Fibroblast of lung (primary cell): ENCODE data around the gene LSM6. TPM values are rescaled to one million over a fixed set of nuclear protein-coding genes. Genes with fewer than 3 reads are reported as not detected.

Experiments used
- DNase-seq, 2 donors: peaks; one replicate each; pipeline versions ENCODE4 v3.0.0 to v3.0.0-alpha.2; 2010; ENCODE audit warnings: low read depth in 2 of 2
- H2AFZ ChIP-seq: 2 replicates; pipeline ENCODE4 v1.5.1; 2012; ENCODE audit warnings: low read length, control low read depth, inconsistent platforms
- H3K27ac ChIP-seq: 2 replicates; pipeline ENCODE4 v1.5.1; 2011; ENCODE audit warnings: low read length, control low read depth; ENCODE audit not compliant: insufficient read depth
- H3K27me3 ChIP-seq: 2 replicates; pipeline ENCODE4 v1.5.1; 2011; ENCODE audit warnings: mild to moderate bottlenecking, low read length; ENCODE audit not compliant: control insufficient read depth, insufficient read depth
- H3K36me3 ChIP-seq: 2 replicates; pipeline ENCODE4 v1.5.1; 2011; ENCODE audit warnings: low read length; ENCODE audit not compliant: control insufficient read depth, insufficient read depth
- H3K4me1 ChIP-seq: 2 replicates; pipeline ENCODE4 v1.5.1; 2011; ENCODE audit warnings: low read length; ENCODE audit not compliant: control insufficient read depth, insufficient read depth; ENCODE audit errors: extremely low read depth
- H3K4me2 ChIP-seq: 2 replicates; pipeline ENCODE4 v1.5.1; 2011; ENCODE audit warnings: low read length, control low read depth; ENCODE audit not compliant: insufficient read depth; ENCODE audit errors: extremely low read depth
- H3K4me3 ChIP-seq, 4 experiments: fragments of 200-600 bp in 1 of 4; sonication (generic) in 1 of 4; replicated peaks in 1 of 4; 2 replicates each; pipeline ENCODE4 v1.5.1; 2011 to 2016; ENCODE audit warnings: low read length in 4 of 4, low read depth in 3 of 4, mild to moderate bottlenecking in 3 of 4, control low read depth in 2 of 4, inconsistent platforms in 1 of 4, mixed read lengths in 1 of 4; ENCODE audit not compliant: insufficient read depth in 1 of 4; ENCODE audit errors: control extremely low read depth in 1 of 4
- H3K79me2 ChIP-seq: 2 replicates; pipeline ENCODE4 v1.5.1; 2012; ENCODE audit warnings: mild to moderate bottlenecking, low read length, inconsistent platforms; ENCODE audit not compliant: control insufficient read depth, insufficient read depth
- H3K9ac ChIP-seq: 2 replicates; pipeline ENCODE4 v1.5.1; 2011; ENCODE audit warnings: mild to moderate bottlenecking, low read length, control low read depth; ENCODE audit not compliant: insufficient read depth
- H3K9me3 ChIP-seq: 2 replicates; pipeline ENCODE4 v1.5.1; 2012; ENCODE audit warnings: low read depth, low read length; ENCODE audit not compliant: control insufficient read depth, insufficient read depth
- H4K20me1 ChIP-seq: 2 replicates; pipeline ENCODE4 v1.5.1; 2011; ENCODE audit warnings: low read length; ENCODE audit not compliant: control insufficient read depth, insufficient read depth; ENCODE audit errors: extremely low read depth
- EZH2 ChIP-seq: IDR thresholded peaks from 2 replicates; pipeline ENCODE4 v1.5.1; 2012; ENCODE audit warnings: low read length, control low read depth, mild to moderate bottlenecking; ENCODE audit errors: missing control alignments
- polyA plus RNA-seq, 2 donors: library from polyadenylated mRNA; depleted of rRNA in 1 of 2; stranded (reverse) in 1 of 2; unstranded in 1 of 2; fragments of >200 nt; gene quantifications; 2 replicates each; pipeline ENCODE4 v1.2.1, GENCODE V29; 2011 to 2012; ENCODE audit warnings: missing spikeins in 1 of 2
- total RNA-seq: library from RNA; depleted of rRNA; stranded (reverse); fragments of >200 nt; gene quantifications from 2 replicates; pipeline ENCODE4 v1.2.1, GENCODE V29; 2014
- TF ChIP-seq, protein P1 (sequence below), 2 donors: IDR thresholded peaks in 1 of 2; conservative IDR thresholded peaks in 1 of 2; 1 replicate in 1 of 2; 2 replicates in 1 of 2; pipeline ENCODE4 v1.5.1; 2011 to 2012; ENCODE audit warnings: low read length in 2 of 2, control low read depth in 1 of 2, inconsistent platforms in 1 of 2, low read depth in 1 of 2, mild to moderate bottlenecking in 1 of 2

LSM6 gene
- total and polyA plus RNA-seq, 2 donors (not counting 1 experiment from before 2014, with no cell fraction given): 28.9 to 30.1 TPM

DNA sequence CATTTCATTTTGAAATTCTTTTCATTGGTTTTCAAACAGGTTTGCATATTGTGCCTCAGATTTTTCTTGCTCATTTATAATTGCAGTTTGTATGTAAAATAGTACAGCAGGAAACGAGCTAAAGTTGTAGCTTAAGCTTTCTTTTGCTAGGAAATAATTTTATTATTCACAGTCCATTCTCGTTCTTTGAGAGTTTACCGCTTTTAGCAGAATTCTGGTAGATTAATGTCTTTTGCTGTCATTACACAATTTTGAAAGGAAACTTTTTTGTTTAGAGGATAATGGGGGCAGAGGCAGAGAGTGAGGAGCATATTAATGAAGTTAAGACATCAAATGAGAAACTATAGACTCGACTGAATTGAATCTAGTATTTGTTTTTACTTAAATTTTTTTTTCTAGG, 10.5 kb downstream of the LSM6 start:
- H2AFZ ChIP-seq: no peak overlapping the region
- no peak for TF ChIP-seq EZH2
- TF ChIP-seq, protein P1, sequence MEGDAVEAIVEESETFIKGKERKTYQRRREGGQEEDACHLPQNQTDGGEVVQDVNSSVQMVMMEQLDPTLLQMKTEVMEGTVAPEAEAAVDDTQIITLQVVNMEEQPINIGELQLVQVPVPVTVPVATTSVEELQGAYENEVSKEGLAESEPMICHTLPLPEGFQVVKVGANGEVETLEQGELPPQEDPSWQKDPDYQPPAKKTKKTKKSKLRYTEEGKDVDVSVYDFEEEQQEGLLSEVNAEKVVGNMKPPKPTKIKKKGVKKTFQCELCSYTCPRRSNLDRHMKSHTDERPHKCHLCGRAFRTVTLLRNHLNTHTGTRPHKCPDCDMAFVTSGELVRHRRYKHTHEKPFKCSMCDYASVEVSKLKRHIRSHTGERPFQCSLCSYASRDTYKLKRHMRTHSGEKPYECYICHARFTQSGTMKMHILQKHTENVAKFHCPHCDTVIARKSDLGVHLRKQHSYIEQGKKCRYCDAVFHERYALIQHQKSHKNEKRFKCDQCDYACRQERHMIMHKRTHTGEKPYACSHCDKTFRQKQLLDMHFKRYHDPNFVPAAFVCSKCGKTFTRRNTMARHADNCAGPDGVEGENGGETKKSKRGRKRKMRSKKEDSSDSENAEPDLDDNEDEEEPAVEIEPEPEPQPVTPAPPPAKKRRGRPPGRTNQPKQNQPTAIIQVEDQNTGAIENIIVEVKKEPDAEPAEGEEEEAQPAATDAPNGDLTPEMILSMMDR (conservative IDR thresholded peaks at IDR 0.05 in 1 of 2, IDR thresholded peaks at IDR 0.05 in 1 of 2; ENCODE audit: low read depth in 1 of 2, low read length in 2 of 2): no peak
- no peak overlapping the region for H3K9ac ChIP-seq
- no peak for DNase-seq
- no peaks in the 10 kb centered on the region for H3K36me3 ChIP-seq
- H3K27me3 ChIP-seq: no peaks in the 10 kb centered on the region
- no peak overlapping the region for H3K4me2 ChIP-seq
- H3K79me2 ChIP-seq: peaks cover 14% of the 10 kb centered on the region
- no peak overlapping the region for H3K4me3 ChIP-seq
- H4K20me1 ChIP-seq: no peaks in the 10 kb centered on the region
- H3K4me1 ChIP-seq: no peaks in the 10 kb centered on the region
- H3K9me3 ChIP-seq: no peaks in the 10 kb centered on the region
- H3K27ac ChIP-seq: no peak overlapping the region

DNA sequence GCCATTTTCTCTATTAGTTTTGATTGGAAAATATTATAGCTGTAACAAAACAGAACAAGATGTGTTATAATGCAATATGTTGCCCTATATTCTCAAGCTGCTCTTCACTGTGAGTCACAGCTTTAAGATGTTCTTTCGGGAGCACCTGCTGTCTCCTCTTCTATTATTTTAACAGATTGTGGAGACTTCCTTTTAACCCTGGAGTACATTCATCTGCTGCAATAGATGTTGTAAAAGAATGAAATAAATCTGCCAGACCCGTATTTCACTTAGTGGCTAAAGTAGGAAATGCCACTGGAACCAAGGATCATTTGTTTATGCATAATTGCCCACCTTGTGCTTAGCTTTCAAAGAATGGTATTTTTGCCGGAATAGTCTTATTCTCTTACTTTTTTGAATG, 11.1 kb downstream of the LSM6 start:
- Histone ChIP-seq H3K4me3 (no peak overlapping the region), H4K20me1 (no peaks in the 10 kb centered on the region), H3K79me2 (peaks cover 8% of the 10 kb centered on the region), H2AFZ (no peak overlapping the region), H3K4me1 (no peaks in the 10 kb centered on the region), H3K27ac (no peak overlapping the region), H3K27me3 (no peaks in the 10 kb centered on the region), H3K36me3 (no peaks in the 10 kb centered on the region), H3K9ac (no peak overlapping the region), H3K4me2 (no peak overlapping the region), H3K9me3 (no peaks in the 10 kb centered on the region)
- TF ChIP-seq EZH2: no peak
- TF ChIP-seq, protein P1 (conservative IDR thresholded peaks at IDR 0.05 in 1 of 2, IDR thresholded peaks at IDR 0.05 in 1 of 2; ENCODE audit: low read depth in 1 of 2, low read length in 2 of 2): no peak
- peak in 1 of 2 donors; percentile 22 for DNase-seq

DNA sequence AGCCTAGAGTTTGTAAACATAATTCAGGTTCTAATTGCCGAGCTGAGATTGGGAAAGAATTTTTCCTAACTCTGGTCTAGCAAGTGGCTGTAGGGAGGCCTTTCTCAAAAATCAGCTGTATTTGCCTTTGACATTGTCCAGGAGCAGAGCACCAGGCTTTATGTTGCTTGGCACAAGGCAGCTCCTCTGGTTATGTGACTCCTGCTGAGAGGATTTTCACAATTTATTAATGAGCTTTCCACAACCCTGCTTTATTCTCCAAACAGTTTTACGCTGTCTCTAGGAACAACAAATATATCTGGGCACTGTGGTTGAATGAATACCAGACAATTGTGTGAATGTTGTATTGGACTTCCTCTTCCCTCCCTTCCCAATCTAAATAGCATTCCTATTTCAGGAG, 14.9 kb downstream of the LSM6 start:
- H3K36me3 ChIP-seq: no peaks in the 10 kb centered on the region
- no peaks in the 10 kb centered on the region for H3K4me1 ChIP-seq
- H3K4me3 ChIP-seq: no peak overlapping the region
- TF ChIP-seq, protein P1 (conservative IDR thresholded peaks at IDR 0.05 in 1 of 2, IDR thresholded peaks at IDR 0.05 in 1 of 2; ENCODE audit: low read depth in 1 of 2, low read length in 2 of 2): no peak
- no peak for TF ChIP-seq EZH2
- H3K4me2 ChIP-seq: no peak overlapping the region
- no peak overlapping the region for H2AFZ ChIP-seq
- no peak overlapping the region for H3K27ac ChIP-seq
- H3K79me2 ChIP-seq: no peaks in the 10 kb centered on the region
- H4K20me1 ChIP-seq: no peaks in the 10 kb centered on the region
- H3K27me3 ChIP-seq: no peaks in the 10 kb centered on the region
- H3K9me3 ChIP-seq: no peaks in the 10 kb centered on the region
- no peak overlapping the region for H3K9ac ChIP-seq
- peak in 1 of 2 donors; percentile 54 for DNase-seq
